DLD1 (cell line): ENCODE data around the gene ZC4H2.
"Not testable (repeated sequence)": the region's sequence is repeated elsewhere in the genome, so short reads cannot be mapped to it uniquely, and the experiment has no call there.

Experiments
- in situ Hi-C: cut with HindIII; loops from 2 replicates; pipeline ENCODE4 v1.10.0; 2017; ENCODE audit warnings: low sequenced_read_pairs

ZC4H2 gene

GRCh38 chrX:64975989-64976672 lies at the start of gene ZC4H2:
ZC4H2 (minus strand) TSS chrX:64976450; CDS start chrX:64976377, 73 bp downstream.
- in situ Hi-C loops, result no loop called here

DNA sequence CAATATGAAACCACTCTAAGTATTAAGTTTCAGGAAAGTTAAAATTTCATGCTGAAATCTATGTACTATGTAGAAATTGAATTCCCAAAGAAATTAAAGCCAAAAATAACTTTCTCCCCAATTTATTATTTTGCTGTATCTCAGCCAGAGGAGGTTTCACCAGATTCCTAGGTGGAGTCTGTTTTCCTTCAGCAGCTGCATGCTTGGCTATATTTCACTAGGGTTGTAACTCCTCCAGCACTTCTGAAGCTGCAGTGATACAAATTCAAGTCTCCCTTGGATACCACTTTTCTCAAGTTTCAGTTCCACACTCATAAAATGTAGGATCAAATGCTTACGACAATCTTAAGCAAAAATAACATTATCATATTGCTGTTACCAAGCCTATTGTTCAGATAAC lies 41.2 kb upstream of the ZC4H2 start:
- in situ Hi-C loops, result no loop called here

- in situ Hi-C loops, result no loop called here
Measured at GRCh38 chrX:65014230-65014629, 38.0 kb upstream of the ZC4H2 start.

DNA sequence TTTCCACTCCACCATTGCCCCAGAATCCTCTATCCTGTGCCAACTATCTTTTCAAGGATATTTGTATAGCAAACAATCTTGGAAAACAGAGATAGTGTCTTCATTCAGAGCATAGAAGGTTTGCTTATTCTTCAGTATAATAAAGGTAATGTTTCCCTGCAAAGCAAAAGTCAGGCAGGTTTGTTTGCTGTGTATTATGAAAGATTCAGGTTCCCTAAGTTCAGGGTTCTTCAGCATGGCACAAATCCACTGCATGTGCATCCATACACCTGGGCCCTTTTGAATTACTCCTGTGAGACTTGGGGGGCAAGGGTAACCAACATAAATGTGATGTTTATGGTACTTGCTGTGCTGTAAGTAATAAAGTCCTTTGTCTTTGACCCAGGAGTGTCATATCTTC lies 33.2 kb upstream of the ZC4H2 start:
- in situ Hi-C loops, result no loop called here

- in situ Hi-C loops, result not testable (repeated sequence)
Measured at GRCh38 chrX:65002208-65002607, 26.0 kb upstream of the ZC4H2 start.

DNA sequence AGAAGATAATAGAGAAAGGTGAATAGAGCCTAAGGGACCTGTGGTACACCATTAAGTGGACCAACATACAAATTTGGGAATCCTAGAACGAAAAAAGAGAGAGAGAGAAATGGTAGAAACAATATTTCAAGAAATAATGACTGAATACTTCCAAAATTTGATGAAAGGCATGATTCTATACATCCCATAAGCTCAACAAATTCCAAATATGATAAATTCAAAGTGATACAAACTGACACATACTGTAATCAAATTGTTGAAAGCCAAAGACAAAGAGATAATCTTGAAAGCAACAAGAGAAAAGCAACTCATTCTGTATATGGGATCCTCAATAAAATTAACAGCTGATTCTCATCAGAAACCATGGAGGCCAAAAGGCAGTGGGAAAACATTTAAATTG lies 20.6 kb upstream of the ZC4H2 start:
- in situ Hi-C loops, result no loop called here

DNA sequence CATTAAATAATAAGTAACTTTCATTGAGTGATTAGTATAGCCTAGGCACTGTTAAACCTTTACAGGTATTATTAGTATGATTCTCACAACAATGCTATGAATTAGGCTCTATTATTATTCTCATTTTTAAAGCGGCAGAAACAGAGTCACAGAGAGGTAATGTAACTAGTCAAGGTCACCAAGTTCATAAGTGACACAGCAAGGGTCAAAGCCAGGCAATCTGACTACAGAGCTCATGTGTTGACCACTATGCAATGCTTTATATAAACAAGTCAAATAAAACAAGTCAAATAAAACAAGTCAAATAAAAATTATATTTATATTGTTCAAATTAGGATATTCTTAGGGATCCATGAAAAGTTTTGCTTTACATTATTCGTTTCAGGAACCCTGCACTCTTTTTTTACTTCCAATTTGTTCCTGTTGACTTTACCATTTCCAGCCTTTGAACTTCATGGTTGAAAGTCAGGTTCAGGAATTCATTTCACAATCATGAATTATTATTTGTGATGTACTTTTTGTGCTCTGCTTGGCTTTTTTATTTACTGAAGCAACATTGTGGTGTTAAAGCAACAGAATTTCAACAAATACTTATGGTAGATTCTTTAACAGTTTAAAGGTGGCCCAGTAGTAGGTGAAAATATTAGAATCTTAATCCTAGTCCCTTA lies 18.0 kb upstream of the ZC4H2 start:
- in situ Hi-C loops, result no loop called here

GRCh38 chrX:64977830-64978229 lies 1.6 kb upstream of the ZC4H2 start:
- in situ Hi-C loops, result no loop called here

DNA sequence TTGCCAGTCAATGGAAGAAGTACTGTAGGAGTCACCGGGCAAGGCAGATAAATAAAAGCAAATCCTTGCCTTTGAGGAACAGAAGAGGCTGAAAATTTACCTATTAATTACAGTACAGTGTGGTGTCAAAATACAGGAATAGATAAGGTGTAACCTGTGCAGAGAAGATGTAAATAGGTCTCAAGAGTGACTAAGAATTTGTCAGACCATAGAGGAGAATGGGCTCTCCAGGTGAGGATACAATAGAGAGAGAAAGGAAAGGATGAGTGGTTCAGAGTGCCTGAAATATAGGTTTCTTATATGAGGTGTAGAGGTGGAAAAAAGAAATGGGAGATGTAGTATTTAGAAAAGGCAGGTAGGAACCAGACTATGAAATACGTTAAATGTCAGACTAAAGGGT lies 801 bp upstream of the ZC4H2 start:
- in situ Hi-C loops, result no loop called here

- in situ Hi-C loops, result no loop called here
Measured at GRCh38 chrX:64976673-64977040, 407 bp upstream of the ZC4H2 start.

GRCh38 chrX:64975491-64975890 lies 759 bp downstream of the ZC4H2 start:
- in situ Hi-C loops, result no loop called here

DNA sequence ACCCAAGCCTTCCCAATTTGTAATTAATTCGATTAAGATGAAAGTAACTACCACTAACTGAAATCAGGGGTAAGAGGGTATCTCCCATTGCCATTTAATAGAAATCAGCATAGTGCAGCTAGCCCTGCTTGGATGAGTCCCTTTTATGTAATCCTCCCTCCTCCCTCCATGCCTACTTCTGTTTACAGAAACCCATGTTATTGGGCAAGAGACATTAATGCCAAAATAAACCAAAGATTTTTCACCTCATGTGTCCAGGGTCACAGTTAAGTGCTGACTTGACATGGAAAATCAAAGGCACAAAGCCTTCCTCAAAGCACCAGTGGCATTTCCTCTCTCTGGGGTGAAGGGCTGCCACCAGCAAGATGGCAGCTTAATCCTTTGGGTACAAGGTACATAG lies 50.8 kb downstream of the ZC4H2 start:
- in situ Hi-C loops, result no loop called here

- in situ Hi-C loops, result no loop called here
Measured at GRCh38 chrX:64908121-64908520, 68.1 kb downstream of the ZC4H2 start.

GRCh38 chrX:64894454-64895038 lies 81.7 kb downstream of the ZC4H2 start:
- in situ Hi-C loops, result no loop called here

- in situ Hi-C loops, result no loop called here
Measured at GRCh38 chrX:64885850-64886249, 90.4 kb downstream of the ZC4H2 start.

DNA sequence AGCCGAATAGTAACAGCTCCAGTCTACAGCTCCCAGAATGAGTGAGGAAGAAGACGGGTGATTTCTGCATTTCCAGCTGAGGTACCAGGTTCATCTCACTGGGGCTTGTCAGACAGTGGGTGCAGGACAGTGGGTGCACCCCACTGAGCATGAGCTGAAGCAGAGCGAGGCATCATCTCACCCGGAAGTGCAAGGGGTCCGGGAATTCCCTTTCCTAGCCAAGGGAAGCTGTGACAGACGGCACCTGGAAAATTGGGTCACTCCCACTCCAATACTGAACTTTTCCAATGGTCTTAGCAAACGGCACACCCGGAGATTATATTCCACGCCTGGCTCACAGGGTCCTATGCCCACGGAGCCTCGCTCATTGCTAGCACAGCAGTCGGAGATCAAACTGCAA lies 97.5 kb downstream of the ZC4H2 start:
- in situ Hi-C loops, result not testable (repeated sequence)

- in situ Hi-C loops, result no loop called here
Measured at GRCh38 chrX:64867217-64867616, 109.0 kb downstream of the ZC4H2 start.
